Measurements from ENCODE around the gene ANO1. TPM values are rescaled to one million over a fixed set of nuclear protein-coding genes. Genes with fewer than 3 reads are reported as not detected.
"Not testable (repeated sequence)": the region's sequence is repeated elsewhere in the genome, so short reads cannot be mapped to it uniquely, and the experiment has no call there.

The ANO1 gene
- total RNA-seq, 1 experiment from 2014 or later = not detected

DNA sequence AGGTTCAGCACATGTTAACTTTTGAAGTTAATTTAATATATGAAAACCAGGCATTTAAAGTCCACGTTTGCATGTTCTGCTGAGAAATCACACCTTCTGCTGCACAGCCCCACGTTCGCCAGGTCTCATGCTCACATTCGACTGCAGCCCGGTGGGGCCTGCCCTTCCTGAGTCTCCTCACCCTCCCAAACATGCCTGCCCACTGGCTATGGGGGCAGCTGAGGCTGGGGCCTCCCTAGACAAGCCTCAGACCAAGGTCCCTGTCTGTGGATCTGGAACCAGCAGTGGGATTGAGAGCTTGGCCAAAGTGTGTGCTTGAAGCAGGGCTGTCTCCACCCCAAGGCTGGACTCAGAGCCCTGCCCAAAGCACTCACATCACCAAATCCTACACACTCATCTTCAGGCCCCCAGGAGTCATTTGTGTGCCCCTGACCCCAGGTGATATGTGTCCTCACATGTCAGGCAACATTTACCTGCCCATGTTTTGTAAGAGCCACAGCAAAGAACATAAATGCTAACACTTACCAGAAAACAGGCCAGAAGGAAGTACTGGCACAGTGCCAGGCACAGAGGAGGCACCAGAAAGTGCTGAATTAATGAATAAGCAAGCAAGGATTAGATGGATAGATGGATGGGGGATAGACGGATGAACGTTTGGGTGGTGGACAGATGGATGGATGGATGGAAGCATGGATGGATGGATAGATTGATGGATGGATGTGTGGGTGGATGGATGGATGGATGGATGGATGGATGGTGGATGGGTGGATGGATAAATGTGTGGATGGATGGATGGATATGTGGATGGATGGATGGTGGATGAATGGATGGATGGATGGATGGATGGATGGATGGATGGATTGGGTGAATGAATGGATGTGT, 115.5 kb downstream of the ANO1 start:
- in situ Hi-C loops (cut with HindIII; ENCODE audit: low sequenced_read_pairs) = no loop called here
- DNase-seq (ENCODE audit: low spot score) = no peak

- in situ Hi-C loops (cut with HindIII; ENCODE audit: low sequenced_read_pairs) = no loop called here
- DNase-seq (ENCODE audit: low spot score) = no peak
These were observed 117.0 kb downstream of the ANO1 start for GRCh38 chr11:70194792-70195791.

DNA sequence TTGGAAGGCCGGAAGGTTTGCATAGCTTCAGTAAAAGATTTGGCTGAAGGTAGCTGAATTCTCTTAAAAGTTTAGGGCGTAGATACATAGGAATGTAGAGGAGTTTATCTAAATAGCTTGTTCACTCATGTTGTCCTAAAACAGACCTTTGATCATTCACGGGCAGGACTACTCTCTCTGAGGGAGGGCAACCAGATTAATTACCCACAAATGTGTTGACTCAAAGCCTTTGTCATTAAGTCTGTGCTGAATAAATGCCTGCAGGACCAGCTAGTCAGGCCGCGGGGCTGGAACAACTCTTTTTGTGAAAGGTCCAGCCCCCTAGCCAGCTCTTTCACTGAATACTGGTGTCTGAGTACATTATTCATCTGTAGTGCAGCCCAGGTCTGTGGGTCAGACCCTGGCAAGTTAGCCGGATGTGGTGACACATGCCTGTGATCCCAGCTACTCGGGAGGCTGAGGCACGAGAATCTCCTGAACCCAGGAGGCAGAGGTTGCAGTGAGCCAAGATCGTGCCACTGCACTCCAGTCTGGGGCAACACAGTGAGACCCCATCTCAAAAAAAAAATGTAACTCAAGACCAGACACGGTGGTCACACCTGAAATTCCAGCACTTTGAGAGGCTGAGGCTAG, 122.2 kb downstream of the ANO1 start:
- in situ Hi-C loops (cut with HindIII; ENCODE audit: low sequenced_read_pairs) = no loop called here
- DNase-seq (ENCODE audit: low spot score) = no peak

DNA sequence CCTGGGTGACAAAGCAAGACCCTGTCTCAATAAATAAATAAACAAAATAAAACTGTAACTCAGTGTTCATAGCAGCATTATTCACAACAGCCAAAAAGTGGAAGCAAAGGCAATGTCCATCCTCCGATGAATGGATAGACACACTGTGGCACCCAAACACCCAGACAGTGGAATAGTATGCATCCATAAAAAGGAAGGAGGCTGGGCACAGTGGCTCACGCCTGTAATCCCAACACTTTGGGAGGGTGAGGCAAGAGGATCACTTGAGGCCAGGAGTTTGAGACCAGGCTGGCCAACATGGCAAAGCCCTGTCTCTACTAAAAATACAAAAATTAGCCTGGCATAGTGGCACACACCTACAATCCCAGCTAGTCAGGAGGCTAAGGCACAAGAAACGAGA, 122.9 kb downstream of the ANO1 start:
- DNase-seq (ENCODE audit: low spot score); in situ Hi-C loops (cut with HindIII; ENCODE audit: low sequenced_read_pairs): not testable (repeated sequence)

GRCh38 chr11:70201882-70202861, 124.1 kb downstream of the ANO1 start:
- DNase-seq (ENCODE audit: low spot score) = no peak
- in situ Hi-C loops (cut with HindIII; ENCODE audit: low sequenced_read_pairs) = no loop called here

GRCh38 chr11:70202920-70203750, 125.0 kb downstream of the ANO1 start, which contains the start of gene FADD:
FADD (plus strand) TSS chr11:70203296; CDS start chr11:70203460, 164 bp downstream.
- in situ Hi-C loops (cut with HindIII; ENCODE audit: low sequenced_read_pairs) = no loop called here
- DNase-seq (ENCODE audit: low spot score) = peak; percentile 89

- in situ Hi-C loops (cut with HindIII; ENCODE audit: low sequenced_read_pairs) = no loop called here
- peak; percentile 23 for DNase-seq (ENCODE audit: low spot score)
These were observed 125.8 kb downstream of the ANO1 start for GRCh38 chr11:70203751-70204465.

- in situ Hi-C loops (cut with HindIII; ENCODE audit: low sequenced_read_pairs) = no loop called here
- no peak for DNase-seq (ENCODE audit: low spot score)
These were observed 126.3 kb downstream of the ANO1 start for GRCh38 chr11:70204466-70204799.

DNA sequence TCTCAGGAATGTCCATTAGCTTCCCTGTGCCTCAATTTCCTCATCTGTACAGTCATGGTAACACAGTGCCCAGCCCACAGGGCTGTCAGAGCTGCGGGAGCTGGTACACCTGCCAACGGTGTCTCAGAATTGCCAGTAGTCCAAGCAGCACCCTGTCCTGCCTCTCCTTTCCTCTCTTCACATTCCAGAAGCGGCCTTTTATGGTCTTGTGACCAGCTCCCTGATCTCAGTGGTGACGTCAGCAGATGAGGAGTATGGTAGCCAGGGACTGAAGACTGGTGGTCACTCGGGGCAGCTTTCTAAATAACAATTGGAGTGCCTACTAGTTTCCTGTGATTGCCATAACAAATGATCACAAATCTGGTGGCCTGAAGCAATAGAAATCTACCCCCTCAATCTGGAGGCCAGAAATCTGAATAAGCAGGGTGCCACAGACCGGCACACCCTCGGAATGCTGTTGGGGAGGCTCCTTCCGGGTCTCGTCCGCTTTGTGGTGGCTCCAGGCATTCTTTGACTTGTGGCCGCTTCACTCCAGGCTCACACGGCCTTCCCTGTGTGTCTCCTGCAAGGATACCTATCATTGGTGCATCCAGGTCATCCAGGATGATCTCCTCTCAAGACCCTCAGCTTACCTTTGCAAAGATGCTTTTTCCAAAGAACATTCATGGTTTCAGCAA, 127.1 kb downstream of the ANO1 start:
- DNase-seq (ENCODE audit: low spot score) = no peak
- in situ Hi-C loops (cut with HindIII; ENCODE audit: low sequenced_read_pairs) = no loop called here

- in situ Hi-C loops (cut with HindIII; ENCODE audit: low sequenced_read_pairs) = no loop called here
- DNase-seq (ENCODE audit: low spot score) = no peak
These were observed 127.6 kb downstream of the ANO1 start for GRCh38 chr11:70205766-70206165.

DNA sequence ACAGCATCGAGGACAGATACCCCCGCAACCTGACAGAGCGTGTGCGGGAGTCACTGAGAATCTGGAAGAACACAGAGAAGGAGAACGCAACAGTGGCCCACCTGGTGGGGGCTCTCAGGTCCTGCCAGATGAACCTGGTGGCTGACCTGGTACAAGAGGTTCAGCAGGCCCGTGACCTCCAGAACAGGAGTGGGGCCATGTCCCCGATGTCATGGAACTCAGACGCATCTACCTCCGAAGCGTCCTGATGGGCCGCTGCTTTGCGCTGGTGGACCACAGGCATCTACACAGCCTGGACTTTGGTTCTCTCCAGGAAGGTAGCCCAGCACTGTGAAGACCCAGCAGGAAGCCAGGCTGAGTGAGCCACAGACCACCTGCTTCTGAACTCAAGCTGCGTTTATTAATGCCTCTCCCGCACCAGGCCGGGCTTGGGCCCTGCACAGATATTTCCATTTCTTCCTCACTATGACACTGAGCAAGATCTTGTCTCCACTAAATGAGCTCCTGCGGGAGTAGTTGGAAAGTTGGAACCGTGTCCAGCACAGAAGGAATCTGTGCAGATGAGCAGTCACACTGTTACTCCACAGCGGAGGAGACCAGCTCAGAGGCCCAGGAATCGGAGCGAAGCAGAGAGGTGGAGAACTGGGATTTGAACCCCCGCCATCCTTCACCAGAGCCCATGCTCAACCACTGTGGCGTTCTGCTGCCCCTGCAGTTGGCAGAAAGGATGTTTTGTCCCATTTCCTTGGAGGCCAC, 128.3 kb downstream of the ANO1 start:
- in situ Hi-C loops (cut with HindIII; ENCODE audit: low sequenced_read_pairs) = no loop called here
- no peak for DNase-seq (ENCODE audit: low spot score)

GRCh38 chr11:70206982-70207376, 128.9 kb downstream of the ANO1 start:
- no peak for DNase-seq (ENCODE audit: low spot score)
- in situ Hi-C loops (cut with HindIII; ENCODE audit: low sequenced_read_pairs) = no loop called here

DNA sequence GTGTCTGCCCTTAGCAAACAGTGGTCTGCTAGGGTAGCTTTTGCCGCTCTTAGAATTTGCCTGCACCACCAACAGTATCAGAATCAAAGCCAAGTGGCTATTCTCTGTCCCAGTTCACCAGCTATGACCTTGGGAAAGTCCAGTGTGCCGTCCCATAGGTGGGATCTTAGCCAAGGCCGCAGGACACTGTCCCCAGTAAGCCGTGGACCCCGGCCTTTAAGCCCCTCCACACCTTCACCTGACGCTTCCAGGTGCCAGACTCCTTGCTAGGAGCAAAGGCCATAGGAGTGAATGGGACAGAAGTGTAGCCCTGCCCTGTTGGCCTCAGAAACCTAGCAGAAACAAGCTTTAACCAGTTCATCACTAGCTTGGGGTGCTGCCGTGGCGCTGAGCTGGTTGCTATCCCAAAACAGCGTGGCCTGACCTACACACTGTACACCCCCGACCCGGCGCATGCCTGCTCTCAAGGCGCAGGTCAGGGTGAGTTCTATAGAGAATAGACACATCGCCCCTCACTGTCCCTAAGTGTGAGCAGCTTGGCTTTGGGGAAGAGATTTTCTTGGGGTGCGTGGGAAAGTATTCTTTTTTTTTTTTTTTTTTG, 129.5 kb downstream of the ANO1 start:
- DNase-seq (ENCODE audit: low spot score) = no peak
- in situ Hi-C loops (cut with HindIII; ENCODE audit: low sequenced_read_pairs) = no loop called here

- DNase-seq (ENCODE audit: low spot score) = no peak
- in situ Hi-C loops (cut with HindIII; ENCODE audit: low sequenced_read_pairs) = no loop called here
These were observed 131.3 kb downstream of the ANO1 start for GRCh38 chr11:70209391-70209912.

DNA sequence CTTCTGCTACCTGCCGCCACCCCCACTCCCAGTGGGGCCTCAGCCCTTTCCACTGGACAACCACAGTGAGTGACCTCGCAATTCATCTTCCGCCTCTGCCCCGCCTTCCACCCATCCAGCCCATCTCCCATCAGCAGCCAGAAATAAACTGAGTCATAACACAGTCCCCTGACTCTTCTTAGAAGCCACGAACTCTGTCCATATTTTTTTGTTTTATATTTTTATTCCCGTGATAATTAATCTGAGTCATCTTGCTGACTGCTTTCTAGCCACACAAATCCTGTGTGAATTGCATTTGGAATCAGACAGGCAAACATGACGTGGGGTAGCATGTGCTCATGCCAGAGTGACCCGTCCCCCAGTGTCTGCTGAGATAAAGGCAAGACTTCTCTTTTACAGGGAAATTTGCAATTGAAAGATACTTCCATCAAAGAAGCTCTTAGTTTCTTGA, 132.0 kb downstream of the ANO1 start:
- no peak for DNase-seq (ENCODE audit: low spot score)
- in situ Hi-C loops (cut with HindIII; ENCODE audit: low sequenced_read_pairs) = no loop called here

Data from G401 (cell line).